Hypothalamus (tissue), 51 donors: Measurements from ENCODE around the gene XYLT2.

Source experiments
- DNase-seq, 51 donors: peaks; one replicate each; lab custom pipeline; 2025; lab: John Stamatoyannopoulos, UW

Gene XYLT2

GRCh38 chr17:50361561-50362480, 15.9 kb downstream of the XYLT2 start:
- DNase-seq = peak in 28 of 51 donors; percentile 5 to 70 (median 29)

- DNase-seq = no peak
Measured at GRCh38 chr17:50362661-50363060, 16.7 kb downstream of the XYLT2 start.

GRCh38 chr17:50363217-50364060, 17.5 kb downstream of the XYLT2 start:
- DNase-seq = peak in 45 of 51 donors; percentile 15 to 92 (median 68)

- no peak for DNase-seq
Measured at GRCh38 chr17:50364061-50364458, 18.1 kb downstream of the XYLT2 start.

GRCh38 chr17:50364715-50365114, 18.8 kb downstream of the XYLT2 start:
- no peak for DNase-seq

- no peak for DNase-seq
Measured at GRCh38 chr17:50365165-50365564, 19.2 kb downstream of the XYLT2 start.

- DNase-seq = no peak
Measured at GRCh38 chr17:50365649-50366393, 19.9 kb downstream of the XYLT2 start.

- no peak for DNase-seq
Measured at GRCh38 chr17:50367401-50367800, 21.5 kb downstream of the XYLT2 start.

GRCh38 chr17:50370052-50370451, 24.1 kb downstream of the XYLT2 start:
- DNase-seq = no peak

- no peak for DNase-seq
Measured at GRCh38 chr17:50371526-50371925, 25.6 kb downstream of the XYLT2 start.

- no peak for DNase-seq
Measured at GRCh38 chr17:50372222-50372757, 26.4 kb downstream of the XYLT2 start.

GRCh38 chr17:50372758-50373556, 27.0 kb downstream of the XYLT2 start, which contains the start of the genes EME1 and MRPL27:
Gene EME1, plus strand, starts transcription at chr17:50373229. Its CDS starts 1,980 bp downstream, at chr17:50375209.
Gene MRPL27, minus strand, starts transcription at chr17:50373184. Its CDS starts 14 bp downstream, at chr17:50373170.
- DNase-seq = peak; percentile 53 to 99 (median 84)

GRCh38 chr17:50373705-50374104, 27.8 kb downstream of the XYLT2 start:
- DNase-seq = no peak

GRCh38 chr17:50375858-50376538, 30.1 kb downstream of the XYLT2 start:
- no peak for DNase-seq

GRCh38 chr17:50379351-50380132, 33.6 kb downstream of the XYLT2 start:
- DNase-seq = no peak

- DNase-seq = no peak
Measured at GRCh38 chr17:50380369-50381259, 34.7 kb downstream of the XYLT2 start.

GRCh38 chr17:50381260-50381815, 35.4 kb downstream of the XYLT2 start:
- DNase-seq = no peak
